C4-2B (cell line): ENCODE results near the gene TMEM213.

Experiments used
- CTCF ChIP-seq: fragments of 450-650 bp; conservative IDR thresholded peaks from 2 replicates; pipeline ENCODE4 v1.5.1; 2017; ENCODE audit warnings: mild to moderate bottlenecking
- ZFX ChIP-seq: fragments of 450-650 bp; IDR thresholded peaks from 2 replicates; pipeline ENCODE4 v1.6.1; 2017

GRCh38 chr7:138865843-138866242 lies 68.0 kb downstream of the TMEM213 start:
- TF ChIP-seq CTCF (no peak), ZFX (no peak)
